HG03025 (cell line): ENCODE results near the gene ZNF385A.

Experiments
- ATAC-seq: cut with Tn5 transposase; IDR thresholded peaks from one replicate; pipeline ENCODE4 v1.9.1; 2021; ENCODE audit warnings: mild to moderate bottlenecking, moderate library complexity; ENCODE audit not compliant: unreplicated experiment, low FRiP score

The ZNF385A gene

GRCh38 chr12:54377007-54377406 is 7.5 kb downstream of the ZNF385A start:
- no peak for ATAC-seq

- no peak for ATAC-seq
Observed at GRCh38 chr12:54376596-54376995, 7.9 kb downstream of the ZNF385A start.

GRCh38 chr12:54375259-54375579 is 9.3 kb downstream of the ZNF385A start:
- no peak for ATAC-seq

GRCh38 chr12:54374562-54375258 is 9.8 kb downstream of the ZNF385A start:
- no peak for ATAC-seq

GRCh38 chr12:54373649-54374561 is 10.6 kb downstream of the ZNF385A start:
- ATAC-seq, result no peak

GRCh38 chr12:54372113-54372806 is 12.3 kb downstream of the ZNF385A start:
- no peak for ATAC-seq

GRCh38 chr12:54371328-54372112 is 13.0 kb downstream of the ZNF385A start:
- no peak for ATAC-seq

- peak; percentile 43 for ATAC-seq
Observed at GRCh38 chr12:54370171-54370730, 14.3 kb downstream of the ZNF385A start.

- no peak for ATAC-seq
Observed at GRCh38 chr12:54369597-54370131, 14.9 kb downstream of the ZNF385A start.

- ATAC-seq, result no peak
Observed at GRCh38 chr12:54368709-54369596, 15.6 kb downstream of the ZNF385A start.

GRCh38 chr12:54368025-54368708 is 16.4 kb downstream of the ZNF385A start:
- no peak for ATAC-seq

GRCh38 chr12:54364413-54364812 is 20.1 kb downstream of the ZNF385A start, which contains the start of gene GPR84:
GPR84 (minus strand) TSS chr12:54364486; CDS start chr12:54363851, 635 bp downstream.
- ATAC-seq, result no peak

GRCh38 chr12:54363618-54364017 is 20.9 kb downstream of the ZNF385A start:
- ATAC-seq, result no peak

- ATAC-seq, result no peak
Observed at GRCh38 chr12:54363047-54363446, 21.5 kb downstream of the ZNF385A start.

- no peak for ATAC-seq
Observed at GRCh38 chr12:54360717-54361456, 23.6 kb downstream of the ZNF385A start.

GRCh38 chr12:54359762-54360351 is 24.7 kb downstream of the ZNF385A start:
- no peak for ATAC-seq
